ENCODE results near the gene SUCO. TPM values are rescaled to one million over a fixed set of nuclear protein-coding genes. Genes with fewer than 3 reads are reported as not detected.
"Not testable (repeated sequence)": the region's sequence is repeated elsewhere in the genome, so short reads cannot be mapped to it uniquely, and the experiment has no call there.

Gene SUCO
- total RNA-seq, 1 donor from 2014 or later = 33.3 TPM

GRCh38 chr1:172585861-172586260 is 52.9 kb downstream of the SUCO start:
- Mint-ChIP-seq H3K9me3 (no peaks in the 10 kb centered on the region), H3K27me3 (ENCODE audit: low read depth) (no peaks in the 10 kb centered on the region), H3K4me1 (ENCODE audit: low read depth) (peaks cover 43% of the 10 kb centered on the region), H3K27ac (no peak overlapping the region), H3K4me3 (ENCODE audit: low read depth) (no peak overlapping the region), H3K36me3 (ENCODE audit: low read depth) (peaks cover 63% of the 10 kb centered on the region)
- intact Hi-C loops (cut with micrococcal nuclease) = loop anchor here (5.0 kb wide), 3 partner anchors 54 to 611 kb away; partner anchors contain the start of gene SUCO
- DNase-seq (ENCODE audit: low spot score) = no peak

GRCh38 chr1:172588296-172589291 is 55.6 kb downstream of the SUCO start:
- no peak for DNase-seq (ENCODE audit: low spot score)
- Mint-ChIP-seq H3K4me3 (ENCODE audit: low read depth) (no peak overlapping the region), H3K9me3 (peaks cover 7% of the 10 kb centered on the region), H3K4me1 (ENCODE audit: low read depth) (peaks cover 28% of the 10 kb centered on the region), H3K36me3 (ENCODE audit: low read depth) (peaks cover 70% of the 10 kb centered on the region), H3K27me3 (ENCODE audit: low read depth) (no peaks in the 10 kb centered on the region), H3K27ac (peak overlapping the region; percentile 72)
- intact Hi-C loops (cut with micrococcal nuclease) = loop anchor here (1.0 to 5.0 kb wide), 7 partner anchors 51 to 609 kb away; partner anchors contain the start of gene SUCO

- intact Hi-C loops (cut with micrococcal nuclease) = loop anchor here (1.0 to 5.0 kb wide), 7 partner anchors 50 to 608 kb away; partner anchors contain the start of gene SUCO
These were observed 56.6 kb downstream of the SUCO start for GRCh38 chr1:172589553-172589952.

DNA sequence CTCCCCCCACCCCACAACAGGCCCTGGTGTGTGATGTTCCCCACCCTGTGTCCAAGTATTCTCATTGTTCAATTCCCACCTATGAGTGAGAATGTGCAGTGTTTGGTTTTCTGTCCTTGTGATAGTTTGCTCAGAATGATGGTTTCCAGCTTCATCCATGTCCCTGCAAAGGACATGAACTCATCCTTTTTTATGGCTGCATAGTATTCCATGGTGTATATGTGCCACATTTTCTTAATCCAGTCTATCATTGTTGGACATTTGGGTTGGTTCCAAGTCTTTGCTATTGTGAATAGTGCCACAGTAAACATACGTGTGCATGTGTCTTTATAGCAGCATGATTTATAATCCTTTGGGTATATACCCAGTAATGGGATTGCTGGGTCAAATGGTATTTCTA is 58.5 kb downstream of the SUCO start:
- H3K27me3 Mint-ChIP-seq (ENCODE audit: low read depth); H3K27ac Mint-ChIP-seq; H3K9me3 Mint-ChIP-seq; H3K4me3 Mint-ChIP-seq (ENCODE audit: low read depth); DNase-seq (ENCODE audit: low spot score); intact Hi-C loops (cut with micrococcal nuclease): not testable (repeated sequence)
- Mint-ChIP-seq H3K36me3 (ENCODE audit: low read depth) (peaks cover 88% of the 10 kb centered on the region), H3K4me1 (ENCODE audit: low read depth) (peaks cover 26% of the 10 kb centered on the region)

More at GRCh38 chr1:172589553-172589952, 56.6 kb downstream of the SUCO start:
- Mint-ChIP-seq H3K36me3 (ENCODE audit: low read depth) (peaks cover 75% of the 10 kb centered on the region), H3K4me1 (ENCODE audit: low read depth) (peaks cover 28% of the 10 kb centered on the region), H3K9me3 (peaks cover 7% of the 10 kb centered on the region), H3K4me3 (ENCODE audit: low read depth) (no peak overlapping the region), H3K27me3 (ENCODE audit: low read depth) (no peaks in the 10 kb centered on the region), H3K27ac (peak overlapping the region; percentile 72)
- DNase-seq (ENCODE audit: low spot score) = no peak

- H3K4me1 Mint-ChIP-seq (ENCODE audit: low read depth); H3K9me3 Mint-ChIP-seq; H3K27me3 Mint-ChIP-seq (ENCODE audit: low read depth); DNase-seq (ENCODE audit: low spot score); intact Hi-C loops (cut with micrococcal nuclease); H3K27ac Mint-ChIP-seq; H3K4me3 Mint-ChIP-seq (ENCODE audit: low read depth): not testable (repeated sequence)
- peaks cover 86% of the 10 kb centered on the region for H3K36me3 Mint-ChIP-seq (ENCODE audit: low read depth)
These were observed 62.1 kb downstream of the SUCO start for GRCh38 chr1:172595066-172595465.

GRCh38 chr1:172596782-172597181 is 63.8 kb downstream of the SUCO start:
- H3K4me3 Mint-ChIP-seq (ENCODE audit: low read depth); intact Hi-C loops (cut with micrococcal nuclease); H3K27me3 Mint-ChIP-seq (ENCODE audit: low read depth); H3K9me3 Mint-ChIP-seq; H3K4me1 Mint-ChIP-seq (ENCODE audit: low read depth); DNase-seq (ENCODE audit: low spot score); H3K27ac Mint-ChIP-seq: not testable (repeated sequence)
- peaks cover 80% of the 10 kb centered on the region for H3K36me3 Mint-ChIP-seq (ENCODE audit: low read depth)

- Mint-ChIP-seq H3K36me3 (ENCODE audit: low read depth) (peaks cover 70% of the 10 kb centered on the region), H3K27me3 (ENCODE audit: low read depth) (no peaks in the 10 kb centered on the region), H3K4me3 (ENCODE audit: low read depth) (no peak overlapping the region), H3K4me1 (ENCODE audit: low read depth) (peaks cover 5% of the 10 kb centered on the region), H3K27ac (no peak overlapping the region), H3K9me3 (no peaks in the 10 kb centered on the region)
- no peak for DNase-seq (ENCODE audit: low spot score)
- intact Hi-C loops (cut with micrococcal nuclease) = no loop called here
These were observed 67.0 kb downstream of the SUCO start for GRCh38 chr1:172599912-172600311.

GRCh38 chr1:172600615-172601014 is 67.7 kb downstream of the SUCO start:
- intact Hi-C loops (cut with micrococcal nuclease) = no loop called here
- no peak overlapping the region for H3K27ac Mint-ChIP-seq
- H3K36me3 Mint-ChIP-seq (ENCODE audit: low read depth) = peaks cover 65% of the 10 kb centered on the region

DNA sequence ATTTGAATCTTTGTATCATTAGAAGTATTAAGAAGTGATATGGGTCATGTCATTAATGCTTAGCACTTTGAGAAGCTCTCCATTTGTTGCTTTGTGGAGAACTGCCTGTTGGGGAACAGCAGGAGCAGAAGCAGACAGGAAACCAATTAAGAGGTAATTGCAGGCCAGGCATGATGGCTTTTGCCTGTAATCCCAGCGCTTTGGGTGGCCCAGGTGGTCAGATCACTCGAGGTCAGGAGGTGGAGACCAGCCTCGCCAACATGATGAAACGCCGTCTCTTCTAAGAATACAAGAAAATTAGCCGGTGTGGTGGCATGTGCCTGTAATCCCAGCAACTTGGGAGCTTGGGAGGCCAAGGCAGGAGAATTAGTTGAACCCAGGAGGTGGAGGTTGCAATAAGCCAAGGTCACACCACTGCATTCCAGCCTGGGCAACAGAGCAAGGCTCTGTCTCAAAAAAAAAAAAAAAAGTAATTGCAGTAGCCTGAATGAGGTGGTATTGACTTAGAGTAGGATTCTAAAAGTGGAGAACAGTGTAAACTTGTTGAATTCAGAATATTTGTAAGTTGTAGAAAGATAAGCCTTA is 68.2 kb downstream of the SUCO start:
- intact Hi-C loops (cut with micrococcal nuclease) = no loop called here
- peaks cover 60% of the 10 kb centered on the region for H3K36me3 Mint-ChIP-seq (ENCODE audit: low read depth)
- peaks cover 5% of the 10 kb centered on the region for H3K4me1 Mint-ChIP-seq (ENCODE audit: low read depth)
- no peak for DNase-seq (ENCODE audit: low spot score)
- H3K4me3 Mint-ChIP-seq (ENCODE audit: low read depth) = no peak overlapping the region
- no peak overlapping the region for H3K27ac Mint-ChIP-seq
- no peaks in the 10 kb centered on the region for H3K9me3 Mint-ChIP-seq
- no peaks in the 10 kb centered on the region for H3K27me3 Mint-ChIP-seq (ENCODE audit: low read depth)

More at GRCh38 chr1:172600615-172601014, 67.7 kb downstream of the SUCO start:
- peaks cover 5% of the 10 kb centered on the region for H3K4me1 Mint-ChIP-seq (ENCODE audit: low read depth)
- no peaks in the 10 kb centered on the region for H3K27me3 Mint-ChIP-seq (ENCODE audit: low read depth)
- DNase-seq (ENCODE audit: low spot score) = no peak
- no peaks in the 10 kb centered on the region for H3K9me3 Mint-ChIP-seq
- no peak overlapping the region for H3K4me3 Mint-ChIP-seq (ENCODE audit: low read depth)

- H3K9me3 Mint-ChIP-seq = no peaks in the 10 kb centered on the region
- intact Hi-C loops (cut with micrococcal nuclease) = no loop called here
- H3K36me3 Mint-ChIP-seq (ENCODE audit: low read depth) = peaks cover 44% of the 10 kb centered on the region
- H3K4me3 Mint-ChIP-seq (ENCODE audit: low read depth) = no peak overlapping the region
- peaks cover 2% of the 10 kb centered on the region for H3K4me1 Mint-ChIP-seq (ENCODE audit: low read depth)
- H3K27me3 Mint-ChIP-seq (ENCODE audit: low read depth) = no peaks in the 10 kb centered on the region
- no peak overlapping the region for H3K27ac Mint-ChIP-seq
- no peak for DNase-seq (ENCODE audit: low spot score)
These were observed 69.8 kb downstream of the SUCO start for GRCh38 chr1:172602706-172603105.

GRCh38 chr1:172603816-172604215 is 70.9 kb downstream of the SUCO start:
- no peaks in the 10 kb centered on the region for H3K9me3 Mint-ChIP-seq
- no peak overlapping the region for H3K27ac Mint-ChIP-seq
- intact Hi-C loops (cut with micrococcal nuclease) = no loop called here
- H3K27me3 Mint-ChIP-seq (ENCODE audit: low read depth) = no peaks in the 10 kb centered on the region
- peaks cover 1% of the 10 kb centered on the region for H3K4me1 Mint-ChIP-seq (ENCODE audit: low read depth)
- DNase-seq (ENCODE audit: low spot score) = no peak
- peaks cover 35% of the 10 kb centered on the region for H3K36me3 Mint-ChIP-seq (ENCODE audit: low read depth)
- no peak overlapping the region for H3K4me3 Mint-ChIP-seq (ENCODE audit: low read depth)

DNA sequence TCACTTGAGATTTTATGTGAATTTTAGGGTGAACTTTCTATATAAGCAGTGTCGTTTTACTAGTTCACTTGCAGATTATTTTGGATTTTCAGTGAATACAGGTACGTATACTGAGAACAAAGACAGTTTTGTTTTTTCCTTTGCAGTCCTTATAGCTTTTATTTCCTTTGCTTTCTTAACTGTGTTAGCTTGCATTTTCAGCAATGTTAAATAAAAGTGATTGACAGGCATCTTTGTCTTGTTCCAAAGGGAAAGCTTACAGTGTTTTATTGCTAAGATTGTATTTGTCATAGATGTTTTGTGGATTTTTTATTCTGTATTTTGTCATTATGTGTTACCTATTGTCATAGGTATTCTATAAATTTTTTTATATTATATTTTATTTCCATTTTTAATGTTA is 72.7 kb downstream of the SUCO start:
- H3K4me1 Mint-ChIP-seq (ENCODE audit: low read depth) = peaks cover 13% of the 10 kb centered on the region
- intact Hi-C loops (cut with micrococcal nuclease) = no loop called here
- H3K27ac Mint-ChIP-seq = no peak overlapping the region
- no peaks in the 10 kb centered on the region for H3K9me3 Mint-ChIP-seq
- H3K4me3 Mint-ChIP-seq (ENCODE audit: low read depth) = no peak overlapping the region
- DNase-seq (ENCODE audit: low spot score) = no peak
- peaks cover 47% of the 10 kb centered on the region for H3K36me3 Mint-ChIP-seq (ENCODE audit: low read depth)
- H3K27me3 Mint-ChIP-seq (ENCODE audit: low read depth) = no peaks in the 10 kb centered on the region

GRCh38 chr1:172607145-172607544 is 74.2 kb downstream of the SUCO start:
- peaks cover 15% of the 10 kb centered on the region for H3K4me1 Mint-ChIP-seq (ENCODE audit: low read depth)
- no peak overlapping the region for H3K27ac Mint-ChIP-seq
- H3K4me3 Mint-ChIP-seq (ENCODE audit: low read depth) = no peak overlapping the region
- no peaks in the 10 kb centered on the region for H3K9me3 Mint-ChIP-seq
- H3K36me3 Mint-ChIP-seq (ENCODE audit: low read depth) = peaks cover 44% of the 10 kb centered on the region
- intact Hi-C loops (cut with micrococcal nuclease) = no loop called here
- no peak for DNase-seq (ENCODE audit: low spot score)
- H3K27me3 Mint-ChIP-seq (ENCODE audit: low read depth) = no peaks in the 10 kb centered on the region

All from activated T-helper 2 cell treated with anti-CD3 and anti-CD28 coated beads, Interferon-gamma antibody, Interleukin-2, Interleukin-4, amounts not matched to agents 10 μg/mL and 5 μg/mL and 100 μg/mL, durations not matched to agents 14 hours and 24 hours and 36 hours (primary cell).